Breast epithelium (tissue), 4 donors: ENCODE results near the gene AP2A1. TPM values are rescaled to one million over a fixed set of nuclear protein-coding genes. Genes with fewer than 3 reads are reported as not detected.

Source experiments
- DNase-seq, 2 donors: peaks; one replicate each; pipeline ENCODE4 v3.0.0-alpha.2; 2019; ENCODE audit warnings: low spot score in 2 of 2
- H3K27ac ChIP-seq, 2 donors: fragments of 200-600 bp; sonication (generic) in 1 of 2; one replicate each; pipeline ENCODE4 v1.5.1; 2016 to 2019; ENCODE audit warnings: mild to moderate bottlenecking in 1 of 2
- H3K27me3 ChIP-seq, 2 donors: fragments of 200-600 bp; sonication (generic) in 1 of 2; one replicate each; pipeline versions ENCODE4 v1.5.1 to v1.6.0; 2017 to 2019; ENCODE audit warnings: control low read depth in 1 of 2, mild to moderate bottlenecking in 1 of 2
- H3K36me3 ChIP-seq: fragments of 200-600 bp; one replicate; pipeline ENCODE4 v1.5.1; 2019
- H3K4me1 ChIP-seq, 2 donors: fragments of 200-600 bp; sonication (generic); one replicate each; pipeline ENCODE4 v1.5.1; 2016 to 2019; ENCODE audit warnings: control low read depth in 1 of 2
- H3K4me3 ChIP-seq, 3 donors: fragments of 200-600 bp; sonication (generic); 1 replicate in 2 of 3; 2 replicates in 1 of 3; pipeline ENCODE4 v1.5.1; 2016 to 2019; ENCODE audit warnings: mild to moderate bottlenecking in 3 of 3, moderate library complexity in 2 of 3
- H3K9me3 ChIP-seq, 2 donors: fragments of 200-600 bp; sonication (generic) in 1 of 2; one replicate each; pipeline ENCODE4 v1.5.1; 2016 to 2019; ENCODE audit warnings: control low read depth in 1 of 2
- POLR2A ChIP-seq: fragments of 450-650 bp; IDR thresholded peaks from one replicate; pipeline ENCODE4 v1.6.1; 2016; ENCODE audit warnings: antibody characterized with exemption, mild to moderate bottlenecking, moderate library complexity
- POLR2AphosphoS5 ChIP-seq, 3 donors: sonication (generic); formaldehyde crosslinking; IDR thresholded peaks; one replicate each; pipeline ENCODE4 v1.6.1; 2017; ENCODE audit warnings: antibody characterized with exemption in 3 of 3
- intact Hi-C: fragments of 100-400 bp; cut with DNase I; formaldehyde crosslinking; loops from one replicate; pipeline ENCODE4 v1.15.1; 2023; ENCODE audit warnings: low total_unique reads
- total RNA-seq, 3 donors: library from RNA; depleted of rRNA; stranded (reverse); fragments of >200 nt; gene quantifications; one replicate each; pipeline ENCODE4 v1.1.0, GENCODE V29; 2016
- TF ChIP-seq, protein P1 (sequence below), 3 donors: fragments of 450-650 bp; IDR thresholded peaks; one replicate each; pipeline ENCODE4 v1.5.1; 2016 to 2017; ENCODE audit warnings: antibody characterized with exemption in 3 of 3, mild to moderate bottlenecking in 3 of 3, moderate library complexity in 3 of 3

Gene AP2A1
- total RNA-seq, 3 donors from 2014 or later: 42.1 to 71.0 (median 59.3) TPM

DNA sequence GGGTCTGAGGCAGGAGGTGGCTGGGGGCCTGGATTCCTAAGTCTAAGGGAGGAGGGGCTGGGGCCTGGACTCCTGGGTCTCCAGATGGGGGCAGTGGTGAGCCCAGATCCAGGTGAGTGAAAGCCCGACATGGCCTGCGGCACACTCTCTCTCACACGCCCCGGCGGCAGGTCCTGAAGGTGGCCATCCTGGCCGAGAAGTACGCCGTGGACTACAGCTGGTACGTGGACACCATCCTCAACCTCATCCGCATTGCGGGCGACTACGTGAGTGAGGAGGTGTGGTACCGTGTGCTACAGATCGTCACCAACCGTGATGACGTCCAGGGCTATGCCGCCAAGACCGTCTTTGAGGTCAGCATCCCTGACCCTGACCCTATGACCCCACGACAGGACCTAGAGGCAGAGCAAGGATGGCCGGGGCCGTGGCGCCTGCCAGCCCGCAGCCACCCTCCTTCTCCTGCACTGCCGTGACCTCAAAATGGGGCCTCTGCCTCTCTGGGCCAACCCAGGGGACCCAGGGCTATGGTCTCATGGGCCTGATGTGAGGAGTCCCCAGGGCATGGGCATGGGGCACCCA, 33.1 kb downstream of the AP2A1 start:
- Histone ChIP-seq H3K4me1 (no peaks in the 10 kb centered on the region), H3K9me3 (no peaks in the 10 kb centered on the region), H3K27ac (no peak overlapping the region), H3K27me3 (no peaks in the 10 kb centered on the region), H3K4me3 (no peak overlapping the region), H3K36me3 (peaks cover 13% of the 10 kb centered on the region)
- intact Hi-C loops: no loop called here
- DNase-seq: no peak
- TF ChIP-seq POLR2A (no peak), POLR2AphosphoS5 (IDR thresholded peaks at IDR 0.05) (no peak)
- TF ChIP-seq, protein P1, sequence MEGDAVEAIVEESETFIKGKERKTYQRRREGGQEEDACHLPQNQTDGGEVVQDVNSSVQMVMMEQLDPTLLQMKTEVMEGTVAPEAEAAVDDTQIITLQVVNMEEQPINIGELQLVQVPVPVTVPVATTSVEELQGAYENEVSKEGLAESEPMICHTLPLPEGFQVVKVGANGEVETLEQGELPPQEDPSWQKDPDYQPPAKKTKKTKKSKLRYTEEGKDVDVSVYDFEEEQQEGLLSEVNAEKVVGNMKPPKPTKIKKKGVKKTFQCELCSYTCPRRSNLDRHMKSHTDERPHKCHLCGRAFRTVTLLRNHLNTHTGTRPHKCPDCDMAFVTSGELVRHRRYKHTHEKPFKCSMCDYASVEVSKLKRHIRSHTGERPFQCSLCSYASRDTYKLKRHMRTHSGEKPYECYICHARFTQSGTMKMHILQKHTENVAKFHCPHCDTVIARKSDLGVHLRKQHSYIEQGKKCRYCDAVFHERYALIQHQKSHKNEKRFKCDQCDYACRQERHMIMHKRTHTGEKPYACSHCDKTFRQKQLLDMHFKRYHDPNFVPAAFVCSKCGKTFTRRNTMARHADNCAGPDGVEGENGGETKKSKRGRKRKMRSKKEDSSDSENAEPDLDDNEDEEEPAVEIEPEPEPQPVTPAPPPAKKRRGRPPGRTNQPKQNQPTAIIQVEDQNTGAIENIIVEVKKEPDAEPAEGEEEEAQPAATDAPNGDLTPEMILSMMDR (IDR thresholded peaks at IDR 0.05): no peak

GRCh38 chr19:49800771-49801170, 34.0 kb downstream of the AP2A1 start:
- H3K27me3 ChIP-seq: no peaks in the 10 kb centered on the region
- H3K9me3 ChIP-seq: no peaks in the 10 kb centered on the region
- no peak for TF ChIP-seq POLR2A
- no peak for TF ChIP-seq POLR2AphosphoS5 (IDR thresholded peaks at IDR 0.05)
- TF ChIP-seq, protein P1 (IDR thresholded peaks at IDR 0.05): no peak
- DNase-seq: no peak
- H3K4me1 ChIP-seq: no peaks in the 10 kb centered on the region
- peak overlapping the region in 1 of 3 donors; percentile 68 for H3K4me3 ChIP-seq
- peak overlapping the region in 1 of 2 donors; percentile 88 for H3K27ac ChIP-seq
- intact Hi-C loops: no loop called here
- peaks cover 6% of the 10 kb centered on the region for H3K36me3 ChIP-seq

DNA sequence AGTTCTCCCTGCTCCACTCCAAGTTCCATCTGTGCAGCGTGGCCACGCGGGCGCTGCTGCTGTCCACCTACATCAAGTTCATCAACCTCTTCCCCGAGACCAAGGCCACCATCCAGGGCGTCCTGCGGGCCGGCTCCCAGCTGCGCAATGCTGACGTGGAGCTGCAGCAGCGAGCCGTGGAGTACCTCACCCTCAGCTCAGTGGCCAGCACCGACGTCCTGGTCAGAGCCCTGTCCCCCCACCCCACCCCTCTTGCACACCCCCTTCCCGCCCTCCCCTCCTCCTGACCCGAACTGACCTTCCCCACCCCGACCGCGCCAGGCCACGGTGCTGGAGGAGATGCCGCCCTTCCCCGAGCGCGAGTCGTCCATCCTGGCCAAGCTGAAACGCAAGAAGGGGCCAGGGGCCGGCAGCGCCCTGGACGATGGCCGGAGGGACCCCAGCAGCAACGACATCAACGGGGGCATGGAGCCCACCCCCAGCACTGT, 34.6 kb downstream of the AP2A1 start:
- intact Hi-C loops: no loop called here
- Histone ChIP-seq H3K4me3 (peak overlapping the region; percentile 45 to 68 (median 51)), H3K36me3 (no peaks in the 10 kb centered on the region), H3K9me3 (no peaks in the 10 kb centered on the region), H3K27me3 (no peaks in the 10 kb centered on the region), H3K27ac (peak overlapping the region; percentile 67 to 88), H3K4me1 (no peaks in the 10 kb centered on the region)
- no peak for DNase-seq
- TF ChIP-seq POLR2A (no peak), POLR2AphosphoS5 (IDR thresholded peaks at IDR 0.05) (no peak)
- TF ChIP-seq, protein P1 (IDR thresholded peaks at IDR 0.05): no peak

GRCh38 chr19:49801966-49802661, 35.3 kb downstream of the AP2A1 start:
- TF ChIP-seq, protein P1 (IDR thresholded peaks at IDR 0.05): peak in 1 of 3 donors; percentile 17
- peak; percentile 19 to 26 (median 20) for TF ChIP-seq POLR2AphosphoS5 (IDR thresholded peaks at IDR 0.05)
- TF ChIP-seq POLR2A: no peak
- intact Hi-C loops: no loop called here
- Histone ChIP-seq H3K4me3 (peak overlapping the region; percentile 45 to 68 (median 51)), H3K27me3 (no peaks in the 10 kb centered on the region), H3K36me3 (no peaks in the 10 kb centered on the region), H3K4me1 (no peaks in the 10 kb centered on the region), H3K27ac (peak overlapping the region; percentile 67 to 88), H3K9me3 (no peaks in the 10 kb centered on the region)
- DNase-seq: peak; percentile 73 to 88
